Transverse colon (tissue), 4 donors: ENCODE results near the gene C1orf50. TPM values are rescaled to one million over a fixed set of nuclear protein-coding genes. Genes with fewer than 3 reads are reported as not detected.

ENCODE experiments used
- DNase-seq: peaks from one replicate; pipeline ENCODE4 v3.0.0-alpha.2; 2019
- H3K27ac ChIP-seq, 4 donors: fragments of 200-600 bp; sonication (generic); 2 replicates each; pipeline ENCODE4 v1.5.1; 2016 to 2018; ENCODE audit warnings: inconsistent platforms in 4 of 4
- H3K27me3 ChIP-seq: fragments of 200-600 bp; sonication (generic); 2 replicates; pipeline ENCODE4 v1.5.1; 2017; ENCODE audit warnings: inconsistent platforms
- H3K36me3 ChIP-seq, 4 donors: fragments of 200-600 bp; sonication (generic); 2 replicates each; pipeline ENCODE4 v1.5.1; 2017 to 2019; ENCODE audit warnings: inconsistent platforms in 4 of 4
- H3K4me1 ChIP-seq, 4 donors: fragments of 200-600 bp; sonication (generic); 2 replicates each; pipeline ENCODE4 v1.5.1; 2017 to 2020; ENCODE audit warnings: inconsistent platforms in 4 of 4
- H3K4me3 ChIP-seq, 4 donors: fragments of 200-600 bp; sonication (generic); 1 replicate in 1 of 4; 2 replicates in 3 of 4; pipeline versions ENCODE4 v1.5.1 to v1.6.1; 2017 to 2019; ENCODE audit warnings: inconsistent platforms in 4 of 4
- H3K9me3 ChIP-seq, 2 donors: fragments of 200-600 bp; sonication (generic); 2 replicates each; pipeline ENCODE4 v1.5.1; 2017 to 2019; ENCODE audit warnings: inconsistent platforms in 2 of 2
- CTCF ChIP-seq, 5 experiments: fragments of 200-600 bp in 3 of 5; fragments of 450-650 bp in 2 of 5; sonication (generic) in 3 of 5; IDR thresholded peaks; 1 replicate in 2 of 5; 2 replicates in 3 of 5; pipeline ENCODE4 v1.5.1; 2016 to 2017; ENCODE audit warnings: antibody characterized with exemption in 5 of 5, inconsistent platforms in 3 of 5, mild to moderate bottlenecking in 2 of 5, moderate library complexity in 1 of 5
- EP300 ChIP-seq: sonication (generic); formaldehyde crosslinking; IDR thresholded peaks from one replicate; pipeline ENCODE4 v1.6.1; 2017; ENCODE audit warnings: antibody characterized with exemption, low read depth
- POLR2A ChIP-seq: fragments of 450-650 bp; IDR thresholded peaks from one replicate; pipeline ENCODE4 v1.6.1; 2016; ENCODE audit warnings: antibody characterized with exemption, mild to moderate bottlenecking, moderate library complexity
- POLR2AphosphoS5 ChIP-seq, 3 donors: sonication (generic); formaldehyde crosslinking; IDR thresholded peaks; one replicate each; pipeline ENCODE4 v1.6.1; 2016; ENCODE audit warnings: antibody characterized with exemption in 3 of 3
- WGBS, 2 donors: methylation state at CpG; one replicate each; pipeline ENCODE4 v1.1.5; 2018; ENCODE audit warnings: low coverage in 1 of 2; 5-methylcytosine and 5-hydroxymethylcytosine counted together
- in situ Hi-C, 4 donors: fragments of 200-750 bp; cut with MboI; loops; one replicate each; pipeline versions ENCODE4 v1.15.0 to v1.15.1; 2017; ENCODE audit warnings: low sequenced_read_pairs in 3 of 4, low pct_ligation_motif_present in 1 of 4, low pct_unique_long_range_greater_than_20kb in 1 of 4
- intact Hi-C: fragments of 100-400 bp; cut with DNase I; formaldehyde crosslinking; loops from one replicate; pipeline ENCODE4 v1.15.1; 2023; ENCODE audit warnings: low total_unique reads
- total RNA-seq, 4 donors: library from RNA; depleted of rRNA; stranded (reverse); fragments of >200 nt; gene quantifications; one replicate each; pipeline ENCODE4 v1.1.0, GENCODE V29; 2016

The C1orf50 gene
- total RNA-seq, 4 donors from 2014 or later = 4.0 to 81.2 (median 8.1) TPM

- peak overlapping the region; percentile 80 to 99 (median 92) for H3K4me3 ChIP-seq
Measured at GRCh38 chr1:42765269-42765668, 1.8 kb upstream of the C1orf50 start.

GRCh38 chr1:42765832-42766740, 963 bp upstream of the C1orf50 start:
- Histone ChIP-seq H3K4me1 (peaks cover 15 to 41% (median 19%) of the 10 kb centered on the region in 4 donors), H3K9me3 (no peaks in the 10 kb centered on the region), H3K27me3 (no peaks in the 10 kb centered on the region), H3K27ac (peak overlapping the region; percentile 92 to 95 (median 94)), H3K4me3 (peak overlapping the region; percentile 80 to 99 (median 92)), H3K36me3 (peaks cover 0 to 10% (median 0%) of the 10 kb centered on the region in 4 donors)
- TF ChIP-seq CTCF (IDR thresholded peaks at IDR 0.05) (peak in 4 of 5 experiments; percentile 20 to 46 (median 40)), POLR2AphosphoS5 (IDR thresholded peaks at IDR 0.05) (no peak), EP300 (no peak)
- peak; percentile 32 for DNase-seq
- in situ Hi-C loops (loop anchor here in 3 of 4 donors (10.0 to 25.0 kb wide), 2 partner anchors 429 to 431 kb away; partner anchors contain the start of gene FOXJ3 (in 3 of the 3)), intact Hi-C loops (loop anchor here (10.0 kb wide), 1 partner anchor 431 kb away; the partner anchor contains the start of gene FOXJ3)
- WGBS, 2 donors = 0 to 2% methylated on average over 6 to 36 of the region's 44 CpGs

More at GRCh38 chr1:42765269-42765668, 1.8 kb upstream of the C1orf50 start:
- DNase-seq = no peak
- H3K27me3 ChIP-seq = no peaks in the 10 kb centered on the region
- intact Hi-C loops = loop anchor here (10.0 kb wide), 1 partner anchor 430 kb away; the partner anchor contains the start of gene FOXJ3
- 35 to 68% methylated on average over 2 to 7 of the region's 7 CpGs for WGBS, 2 donors
- TF ChIP-seq EP300 = no peak
- TF ChIP-seq POLR2AphosphoS5 (IDR thresholded peaks at IDR 0.05) = no peak
- TF ChIP-seq POLR2A = no peak
- TF ChIP-seq CTCF (IDR thresholded peaks at IDR 0.05) = no peak
- H3K9me3 ChIP-seq = no peaks in the 10 kb centered on the region
- peaks cover 0 to 10% (median 0%) of the 10 kb centered on the region in 4 donors for H3K36me3 ChIP-seq
- peak overlapping the region; percentile 92 to 95 (median 94) for H3K27ac ChIP-seq
- in situ Hi-C loops = loop anchor here in 3 of 4 donors (10.0 to 25.0 kb wide), 2 partner anchors 428 to 430 kb away; partner anchors contain the start of gene FOXJ3 (in 3 of the 3)
- peaks cover 15 to 41% (median 19%) of the 10 kb centered on the region in 4 donors for H3K4me1 ChIP-seq

- Histone ChIP-seq H3K27me3 (no peaks in the 10 kb centered on the region), H3K4me1 (peaks cover 15 to 41% (median 19%) of the 10 kb centered on the region in 4 donors), H3K27ac (peak overlapping the region; percentile 92 to 95 (median 94)), H3K9me3 (no peaks in the 10 kb centered on the region), H3K4me3 (peak overlapping the region; percentile 90 to 99 (median 94)), H3K36me3 (no peaks in the 10 kb centered on the region)
- TF ChIP-seq CTCF (IDR thresholded peaks at IDR 0.05) (no peak), EP300 (no peak), POLR2A (no peak), POLR2AphosphoS5 (IDR thresholded peaks at IDR 0.05) (no peak)
- no peak for DNase-seq
- in situ Hi-C loops = loop anchor here in 3 of 4 donors (10.0 to 25.0 kb wide), 2 partner anchors 430 to 433 kb away; partner anchors contain the start of gene FOXJ3 (in 3 of the 3)
- WGBS, 2 donors = 1 to 9% methylated on average over 6 to 23 of the region's 23 CpGs
- intact Hi-C loops = loop anchor here (10.0 kb wide), 1 partner anchor 433 kb away; the partner anchor contains the start of gene FOXJ3
Measured at GRCh38 chr1:42767510-42768000, 506 bp downstream of the C1orf50 start.
